WI38 (cell line): Measurements from ENCODE around the gene KHK.
"Not testable (repeated sequence)": the region's sequence is repeated elsewhere in the genome, so short reads cannot be mapped to it uniquely, and the experiment has no call there.

Experiments used
- H3K4me3 ChIP-seq: 2 replicates; pipeline ENCODE4 v1.5.1; 2011; ENCODE audit warnings: low read depth, mild to moderate bottlenecking, control low read depth, low read length
- CTCF ChIP-seq: IDR thresholded peaks from 2 replicates; pipeline ENCODE4 v1.5.1; 2012; ENCODE audit warnings: low read depth, mild to moderate bottlenecking, control low read depth, low read length

KHK gene

DNA sequence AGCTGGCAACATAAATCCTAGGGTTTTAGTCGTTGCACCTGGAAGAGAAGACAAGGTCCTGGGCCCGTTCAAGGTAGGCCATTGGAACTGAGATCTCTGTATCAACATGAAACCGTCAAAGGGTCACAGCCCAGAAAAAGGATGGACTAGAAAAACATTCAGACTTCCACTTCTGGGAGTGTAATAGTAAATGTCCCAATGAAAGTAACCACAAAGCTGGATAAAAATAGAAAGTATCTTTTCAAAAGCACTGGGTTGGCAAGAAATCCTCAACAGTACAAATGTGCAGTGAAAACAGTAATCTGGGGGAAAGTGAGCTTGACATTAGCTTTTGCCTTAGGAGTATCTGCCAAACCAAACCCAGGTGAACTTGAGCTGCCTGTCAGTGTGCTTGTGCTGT, 19.4 kb downstream of the KHK start:
- no peak for TF ChIP-seq CTCF

DNA sequence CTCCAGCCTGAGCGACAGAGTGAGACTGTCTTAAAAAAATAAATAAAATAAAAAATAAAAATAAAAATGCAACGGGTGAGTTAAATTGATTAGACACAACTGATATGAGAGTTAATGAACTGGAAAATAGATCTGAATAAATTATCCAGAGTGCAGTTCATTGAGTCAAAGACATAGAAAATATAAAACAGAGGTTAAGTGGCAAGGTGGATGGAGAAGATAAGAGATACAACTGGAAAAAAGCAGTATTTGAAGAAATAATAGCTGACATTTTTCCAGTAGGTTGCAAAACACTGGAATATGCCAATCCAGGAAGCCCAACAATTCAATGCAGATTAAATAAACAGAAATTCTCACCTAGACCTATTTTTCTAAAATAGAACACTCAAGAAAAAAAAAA, 21.6 kb downstream of the KHK start:
- no peak for TF ChIP-seq CTCF
- H3K4me3 ChIP-seq, result no peak overlapping the region

More for the DNA sequence above, 19.4 kb downstream of the KHK start:
- H3K4me3 ChIP-seq, result no peak overlapping the region

- TF ChIP-seq CTCF, result no peak
- H3K4me3 ChIP-seq, result no peak overlapping the region
Observed at GRCh38 chr2:27109083-27109482, 22.5 kb downstream of the KHK start.

- H3K4me3 ChIP-seq, result not testable (repeated sequence)
Observed at GRCh38 chr2:27110603-27111352, 24.2 kb downstream of the KHK start.

DNA sequence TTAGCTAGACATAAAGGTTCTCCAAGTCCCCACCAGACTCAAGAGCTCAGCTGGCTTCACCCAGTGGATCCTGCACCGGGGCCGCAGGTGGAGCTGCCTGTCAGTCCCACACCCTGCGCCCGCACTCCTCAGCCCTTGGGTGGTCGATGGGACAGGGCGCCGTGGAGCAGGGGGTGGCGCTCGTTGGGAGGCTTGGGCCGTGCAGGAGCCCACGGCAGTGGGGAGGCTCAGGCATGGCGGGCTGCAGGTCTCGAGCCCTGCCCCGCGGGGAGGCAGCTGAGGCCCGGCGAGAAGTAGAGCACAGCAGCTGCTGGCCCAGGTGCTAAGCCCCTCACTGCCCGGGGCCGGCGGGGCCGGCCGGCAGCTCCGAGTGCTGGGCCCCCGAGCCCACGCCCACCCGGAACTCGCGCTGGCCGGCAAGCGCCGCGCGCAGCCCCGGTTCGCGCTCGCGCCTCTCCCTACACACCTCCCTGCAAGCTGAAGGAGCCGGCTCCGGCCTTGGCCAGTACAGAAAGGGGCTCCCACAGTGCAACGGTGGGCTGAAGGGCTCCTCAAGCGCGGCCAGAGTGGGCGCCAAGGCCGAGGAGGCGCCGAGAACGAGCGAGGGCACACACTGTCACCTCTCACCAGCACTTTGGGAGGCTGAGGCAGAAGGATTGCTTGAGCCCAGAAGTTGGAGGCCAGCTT, 25.0 kb downstream of the KHK start:
- not testable (repeated sequence) for H3K4me3 ChIP-seq

GRCh38 chr2:27115519-27115918, 28.9 kb downstream of the KHK start:
- no peak for TF ChIP-seq CTCF
- H3K4me3 ChIP-seq, result no peak overlapping the region

DNA sequence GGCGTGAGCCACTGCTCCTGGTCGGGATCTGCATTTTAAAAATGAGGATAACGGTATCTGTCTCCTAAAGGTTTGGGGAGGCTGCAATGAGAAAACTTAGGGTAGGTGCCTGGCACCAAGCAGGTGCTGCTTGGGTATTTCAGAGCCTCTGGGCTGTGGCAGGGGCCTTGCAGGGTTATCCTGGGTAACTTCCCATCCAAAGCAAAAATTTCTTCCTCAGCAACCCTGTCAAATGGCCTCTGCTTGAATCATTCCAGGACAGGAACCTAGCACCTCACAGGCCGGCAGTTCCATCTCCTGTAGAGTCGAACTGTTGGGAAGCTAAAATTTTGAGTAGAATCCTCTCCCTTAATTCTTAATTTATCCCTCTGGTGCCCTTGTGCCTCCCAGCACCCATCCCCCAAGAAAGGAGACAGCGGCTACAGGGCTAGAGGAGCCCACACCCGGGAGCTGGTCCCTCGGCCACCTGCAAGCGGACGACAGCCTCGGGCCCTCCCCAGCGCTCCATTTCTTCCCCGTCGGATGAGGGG, 31.5 kb downstream of the KHK start:
- H3K4me3 ChIP-seq, result no peak overlapping the region
- TF ChIP-seq CTCF, result no peak

DNA sequence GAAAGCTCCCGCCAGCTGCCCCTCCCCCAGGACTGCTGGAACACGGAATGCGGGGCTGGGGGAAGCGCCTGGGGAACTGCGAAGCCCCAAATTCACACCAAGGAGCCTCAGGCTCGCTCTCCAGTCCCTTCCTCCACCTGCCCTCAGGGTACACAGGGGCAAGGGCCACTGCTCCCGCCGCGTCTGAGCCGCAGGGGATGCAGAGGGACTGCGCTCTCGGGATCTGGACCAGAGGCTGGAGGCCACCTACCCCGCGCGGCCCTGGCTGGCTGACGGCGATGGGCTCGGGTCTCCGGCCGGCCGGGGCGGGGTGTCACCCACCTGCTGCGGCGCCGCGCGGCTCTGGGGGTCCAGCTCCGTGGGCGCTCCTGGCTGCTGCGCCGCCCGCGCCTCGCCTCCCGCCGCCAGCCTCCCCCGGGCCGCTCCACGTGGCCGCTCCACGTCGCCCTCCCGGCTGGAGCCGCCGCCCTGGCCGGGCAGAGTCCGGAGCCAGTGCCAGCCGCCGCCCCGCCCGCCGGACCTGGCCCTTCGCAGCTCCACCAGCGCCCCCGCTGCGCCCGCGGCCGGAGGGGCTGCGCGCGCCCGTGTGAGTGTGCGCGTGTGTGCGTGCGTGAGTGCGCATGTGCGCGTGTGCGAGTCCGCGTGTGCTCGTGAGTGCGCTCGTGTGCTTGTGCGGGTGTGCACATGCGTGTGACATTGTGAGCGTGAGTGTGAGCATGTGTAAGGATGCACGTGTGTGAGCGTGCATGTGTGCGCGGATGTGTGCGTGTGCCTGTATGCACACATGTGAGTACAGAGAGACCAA, 32.2 kb downstream of the KHK start, which contains the start of gene CGREF1:
Gene CGREF1, minus strand, starts transcription at position 604 of the 805 bp plus-strand sequence. CDS start 14,762 bp downstream, outside the sequence.
- TF ChIP-seq CTCF, result no peak
- H3K4me3 ChIP-seq, result 0 out of 2 replicates have a peak within 1 kb of the TSS, but pooled peaks have one; percentile 9

- not testable (repeated sequence) for H3K4me3 ChIP-seq
Observed at GRCh38 chr2:27119330-27119670, 32.7 kb downstream of the KHK start.
